UCSD-AML1 (cell line): Measurements from ENCODE around the gene CDH5.

ENCODE experiments used
- DNase-seq: peaks from one replicate; lab custom pipeline; 2025; ENCODE audit not compliant: unreplicated experiment; lab: John Stamatoyannopoulos, UW

The CDH5 gene

GRCh38 chr16:66412182-66412581 lies 45.7 kb downstream of the CDH5 start:
- DNase-seq, result no peak

GRCh38 chr16:66414891-66415290 lies 48.4 kb downstream of the CDH5 start:
- DNase-seq, result no peak

DNA sequence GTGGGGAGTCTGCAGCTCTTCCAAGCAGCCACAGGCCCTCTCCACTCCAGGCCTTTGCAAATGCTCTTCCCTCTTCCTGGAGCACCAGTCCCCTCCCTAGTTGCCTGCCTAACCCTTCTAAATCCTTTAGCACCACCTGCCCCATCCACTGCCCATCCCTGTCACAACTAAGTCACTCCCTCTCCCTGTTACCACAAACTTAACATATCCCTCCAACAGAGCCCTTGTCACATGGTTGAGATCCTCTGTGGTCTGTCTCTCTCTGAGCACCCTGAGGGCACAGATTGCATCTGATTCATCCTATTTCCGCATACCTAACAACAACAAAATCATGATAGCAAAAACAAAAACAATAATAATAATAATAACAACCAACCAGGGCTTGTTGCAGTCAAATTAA lies 49.6 kb downstream of the CDH5 start:
- no peak for DNase-seq

- no peak for DNase-seq
These were observed 50.6 kb downstream of the CDH5 start for GRCh38 chr16:66416939-66417700.

GRCh38 chr16:66418165-66418962 lies 51.9 kb downstream of the CDH5 start:
- DNase-seq, result no peak

DNA sequence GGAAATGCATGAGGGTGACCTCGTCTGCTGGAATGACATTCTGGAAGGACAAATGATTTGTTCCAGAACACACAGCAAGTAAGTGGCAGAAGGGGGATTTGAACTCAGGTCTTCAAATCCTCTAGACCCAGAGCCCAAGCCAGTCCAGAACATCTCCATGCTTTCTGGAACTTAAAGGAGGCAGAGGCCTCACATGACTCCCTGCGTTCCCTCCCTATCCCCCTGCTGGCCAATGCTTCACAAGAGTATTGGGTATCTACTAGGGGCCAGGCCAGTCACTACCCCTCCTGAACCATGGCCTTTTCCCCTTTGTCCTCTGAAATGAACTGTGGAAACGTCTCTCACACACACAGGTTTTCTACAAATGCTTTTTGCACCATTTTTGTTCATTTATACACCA lies 53.0 kb downstream of the CDH5 start:
- no peak for DNase-seq

DNA sequence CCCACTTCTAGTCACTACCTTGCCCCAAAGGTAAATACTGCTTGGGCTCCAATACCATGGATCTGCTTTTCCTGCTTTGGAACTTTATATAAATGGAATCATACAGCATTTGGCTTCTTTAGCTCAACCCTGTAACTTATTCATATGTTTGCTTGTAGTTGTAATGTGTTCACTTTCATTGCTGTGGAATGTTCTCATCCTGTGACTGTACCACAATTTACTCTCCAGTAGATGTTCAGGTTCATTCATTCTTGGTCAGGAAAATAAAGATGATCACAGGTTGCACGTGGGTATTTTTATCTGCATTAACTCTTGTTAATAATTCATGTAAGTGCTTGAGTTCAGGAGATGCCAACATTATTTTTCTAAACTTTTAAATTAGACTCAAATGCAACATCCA lies 53.9 kb downstream of the CDH5 start:
- DNase-seq, result no peak

GRCh38 chr16:66421891-66422290 lies 55.4 kb downstream of the CDH5 start:
- no peak for DNase-seq

- DNase-seq, result no peak
These were observed 55.9 kb downstream of the CDH5 start for GRCh38 chr16:66422366-66422765.

DNA sequence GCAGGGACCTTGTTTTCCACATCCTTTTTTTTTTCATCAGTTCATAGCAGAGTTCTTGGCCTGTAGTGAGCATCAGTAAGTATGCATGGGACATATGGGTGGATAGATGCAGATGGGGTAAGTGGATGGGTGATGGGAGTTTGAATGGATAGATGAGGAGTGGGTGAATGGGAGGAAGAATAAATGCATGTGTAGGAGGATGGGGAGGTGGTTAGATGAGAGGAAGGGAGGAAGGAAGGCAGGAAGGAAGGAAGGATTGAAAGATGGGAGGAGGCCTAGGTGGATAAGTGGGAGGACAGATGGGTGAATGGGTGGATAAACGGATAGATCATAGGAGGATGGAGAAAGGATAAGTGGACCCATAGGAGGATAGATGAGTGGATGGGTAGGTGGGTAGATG lies 56.7 kb downstream of the CDH5 start:
- no peak for DNase-seq

DNA sequence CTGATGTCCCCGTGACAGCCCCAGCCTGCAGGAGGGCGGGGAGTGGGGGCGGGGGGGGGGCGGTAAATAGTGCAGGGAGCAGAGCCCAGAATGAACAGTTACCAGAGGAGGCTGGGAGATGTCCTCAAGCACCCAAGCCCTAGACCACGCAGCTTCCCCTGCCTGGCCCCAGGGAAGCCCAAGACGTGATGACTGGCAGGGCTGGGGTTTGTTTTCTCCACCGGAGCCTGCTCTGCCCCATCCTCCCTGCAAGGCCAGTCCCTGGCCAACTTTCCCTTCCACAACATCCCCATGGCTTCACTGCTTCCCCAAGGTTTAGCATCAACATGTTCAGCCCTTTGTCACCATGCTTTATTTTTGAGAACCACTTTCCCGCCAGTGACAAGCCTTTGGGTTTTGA lies 59.2 kb downstream of the CDH5 start:
- DNase-seq, result no peak

DNA sequence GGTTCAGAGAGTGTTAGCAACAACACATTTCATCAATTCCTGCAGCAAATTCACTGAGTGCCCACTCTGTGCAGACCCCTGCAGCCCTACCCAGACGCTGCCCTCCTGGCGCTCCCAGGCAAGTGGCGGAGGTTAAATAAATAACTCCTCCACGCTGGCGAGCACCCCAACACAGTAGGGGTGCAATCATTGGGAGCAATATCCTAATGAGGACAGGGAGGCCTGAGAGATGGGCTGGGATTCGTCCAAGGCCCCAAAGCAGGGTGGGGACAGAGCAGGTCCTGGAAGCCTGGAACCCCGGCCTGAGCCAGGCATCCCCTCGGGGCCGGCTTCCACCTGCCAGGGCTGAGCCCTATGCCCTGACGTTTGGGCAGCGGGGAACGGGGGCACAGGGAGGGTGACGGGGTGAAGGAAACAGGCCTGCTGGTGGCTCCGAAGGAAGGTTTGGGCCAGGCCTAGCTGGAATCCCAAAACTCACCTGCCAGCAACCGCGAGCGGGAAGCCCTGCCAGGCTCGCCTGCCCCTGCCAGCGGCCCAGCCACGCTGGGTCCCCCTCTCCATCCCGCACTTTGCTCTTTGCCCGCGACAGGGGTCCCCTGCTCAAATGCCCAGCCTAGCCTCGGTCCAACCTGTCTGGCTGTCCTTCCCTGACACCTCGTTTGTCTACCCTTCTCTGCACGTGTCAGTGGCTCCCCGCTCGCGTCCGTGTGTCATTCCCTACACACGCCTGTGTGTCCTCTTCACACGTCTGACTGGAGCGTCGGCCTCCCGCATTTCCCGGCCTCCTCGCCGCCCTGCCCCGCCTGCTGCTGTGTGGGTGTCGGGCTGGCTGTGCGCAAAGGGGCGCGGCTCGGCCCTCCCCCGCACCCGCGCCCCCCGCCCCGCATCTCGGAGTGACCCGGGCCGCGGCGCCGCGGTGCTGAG lies 59.9 kb downstream of the CDH5 start:
- DNase-seq, result no peak

GRCh38 chr16:66427036-66427860 lies 60.8 kb downstream of the CDH5 start, which contains the start of gene BEAN1:
Gene BEAN1 (plus strand): TSS chr16:66427295. CDS start chr16:66437677, 10,382 bp downstream.
- DNase-seq, result no peak

- DNase-seq, result no peak
These were observed 61.6 kb downstream of the CDH5 start for GRCh38 chr16:66427871-66428681.

DNA sequence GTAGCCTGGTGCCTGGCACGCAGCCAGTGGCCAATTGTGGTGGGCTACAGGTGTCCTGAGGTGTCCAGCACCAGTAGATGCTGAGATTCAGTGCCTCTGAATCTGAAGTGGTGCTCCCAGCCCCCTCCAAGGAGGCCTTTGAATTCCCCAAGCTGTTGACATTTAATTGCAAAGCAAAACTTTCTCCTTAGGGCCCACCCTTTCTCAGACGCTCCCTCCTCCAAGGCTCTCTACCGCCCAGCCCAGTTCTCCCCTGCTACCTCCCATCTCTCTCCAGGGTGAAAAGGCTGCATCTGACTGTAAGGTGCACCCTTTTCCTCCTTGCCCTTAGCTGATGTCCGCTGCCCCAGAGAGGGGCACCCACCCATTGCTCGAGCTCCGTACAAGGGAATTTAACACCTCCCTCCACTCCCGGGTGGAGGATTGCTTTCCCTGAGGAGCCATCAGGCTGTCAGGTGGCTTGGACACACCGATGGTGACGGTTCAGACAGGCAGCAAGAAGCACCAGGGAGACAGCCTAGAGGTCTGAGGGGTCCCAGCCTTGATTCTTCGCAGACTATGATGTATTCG lies 62.3 kb downstream of the CDH5 start:
- no peak for DNase-seq

DNA sequence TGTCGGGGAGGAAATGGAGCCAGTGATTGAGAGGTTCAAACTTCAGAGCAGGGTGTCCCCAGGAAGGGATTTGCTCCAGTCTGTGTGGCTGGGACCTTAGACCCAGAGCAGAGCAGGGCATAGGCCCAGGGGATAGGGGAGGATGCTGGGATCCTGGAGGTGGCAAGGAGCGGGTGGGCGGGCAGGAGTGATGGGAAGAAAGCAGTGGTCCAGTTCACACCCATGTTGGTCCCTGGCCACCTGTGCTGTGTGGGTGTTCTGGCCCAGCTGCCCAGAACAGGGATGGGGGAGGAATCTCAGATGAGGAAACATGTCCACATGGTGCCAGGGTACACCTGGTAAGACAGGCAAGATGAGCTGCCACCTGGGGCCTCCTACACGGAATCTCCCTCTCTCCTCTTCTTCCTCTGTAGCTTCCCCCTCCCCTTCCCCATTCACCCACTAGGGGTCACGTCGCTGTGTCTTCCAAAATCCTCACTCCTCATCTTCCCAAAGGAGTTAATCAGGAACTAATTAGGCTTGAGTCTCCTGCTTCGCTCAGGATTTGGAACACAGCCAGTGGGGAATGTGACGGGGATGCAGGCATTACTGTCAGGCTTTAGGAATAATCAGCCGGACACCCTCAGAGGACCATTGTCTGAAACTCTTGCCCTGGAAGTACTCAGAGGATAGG lies 62.9 kb downstream of the CDH5 start:
- DNase-seq, result no peak

- no peak for DNase-seq
These were observed 63.7 kb downstream of the CDH5 start for GRCh38 chr16:66430214-66430613.

DNA sequence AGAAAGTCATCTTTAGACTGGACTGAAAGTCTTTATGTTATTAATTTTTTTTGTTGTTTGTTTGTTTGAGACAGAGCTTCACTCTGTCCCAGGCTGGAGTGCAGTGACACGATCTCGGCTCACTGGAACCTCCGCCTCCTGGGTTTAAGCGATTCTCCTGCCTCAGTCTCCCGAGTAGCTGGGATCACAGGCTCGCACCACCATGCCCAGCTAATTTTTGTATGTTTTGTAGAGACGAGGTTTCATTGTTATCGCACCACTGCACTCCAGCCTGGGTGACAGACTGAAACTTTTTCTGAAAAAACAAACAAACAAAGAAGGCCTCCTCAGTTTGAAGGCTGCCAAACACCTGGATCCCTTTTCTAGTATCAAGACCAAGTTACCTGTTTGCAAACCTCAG lies 65.3 kb downstream of the CDH5 start:
- no peak for DNase-seq

DNA sequence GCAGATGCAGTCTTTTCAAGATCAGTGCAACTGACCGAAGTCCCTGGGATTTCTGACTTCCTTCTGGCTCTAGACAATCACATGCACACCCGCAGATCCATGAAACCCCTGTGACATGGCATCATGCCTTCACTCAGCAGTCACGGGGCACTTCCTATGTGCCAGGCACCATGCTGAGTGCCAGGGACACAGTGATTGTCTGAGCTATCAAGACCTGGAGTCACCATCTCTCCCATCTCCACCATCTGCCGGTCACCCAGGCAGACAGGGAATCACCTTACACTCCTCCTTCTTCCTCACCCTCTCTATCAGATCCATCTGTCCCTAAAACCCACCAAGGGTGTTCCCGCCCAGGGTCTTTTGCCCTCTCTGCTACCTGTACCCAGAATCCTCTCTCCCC lies 65.9 kb downstream of the CDH5 start:
- DNase-seq, result no peak
